ENCODE data around the gene ANTXRL.

Gene ANTXRL

GRCh38 chr10:46319389-46319788 lies 32.6 kb downstream of the ANTXRL start:
- no peak for DNase-seq
- Histone ChIP-seq H3K27me3 (replicated peaks in 2 of 5; ENCODE audit: control insufficient read depth in 4 of 5, insufficient read depth in 5 of 5, low read length in 4 of 5) (peaks cover 0 to 5% (median 0%) of the 10 kb centered on the region in 5 experiments), H3K36me3 (ENCODE audit: control insufficient read depth in 4 of 4, insufficient read depth in 4 of 4, low read length in 3 of 4) (no peaks in the 10 kb centered on the region), H3K9me3 (ENCODE audit: control extremely low read depth in 1 of 5, control insufficient read depth in 4 of 5, insufficient read depth in 2 of 5, low read depth in 1 of 5, low read length in 4 of 5) (no peaks in the 10 kb centered on the region), H3K4me3 (ENCODE audit: control insufficient read depth in 1 of 7, extremely low read depth in 1 of 7, insufficient read depth in 4 of 7, low read depth in 2 of 7, low read length in 6 of 7) (no peak overlapping the region), H3K4me1 (ENCODE audit: control extremely low read depth in 1 of 4, control insufficient read depth in 4 of 4, insufficient read depth in 4 of 4, low read length in 3 of 4) (no peaks in the 10 kb centered on the region), H3K27ac (ENCODE audit: insufficient read depth in 1 of 2, low read depth in 1 of 2, low read length in 2 of 2, poor library complexity in 1 of 2, severe bottlenecking in 2 of 2) (no peak overlapping the region)
- POLR2A ChIA-PET, result no interaction called here
- 100% methylated on average over 1 of the region's 3 CpGs for WGBS (ENCODE audit: insufficient coverage)
- CTCF ChIA-PET, result no interaction called here

GRCh38 chr10:46321770-46322169 lies 35.0 kb downstream of the ANTXRL start:
- H3K9me3 ChIP-seq (ENCODE audit: control extremely low read depth in 1 of 5, control insufficient read depth in 4 of 5, insufficient read depth in 2 of 5, low read depth in 1 of 5, low read length in 4 of 5), result no peaks in the 10 kb centered on the region
- no peaks in the 10 kb centered on the region for H3K36me3 ChIP-seq (ENCODE audit: control insufficient read depth in 4 of 4, insufficient read depth in 4 of 4, low read length in 3 of 4)
- 100% methylated on average over 3 of the region's 4 CpGs for WGBS (ENCODE audit: insufficient coverage)
- H3K4me1 ChIP-seq (ENCODE audit: control extremely low read depth in 1 of 4, control insufficient read depth in 4 of 4, insufficient read depth in 4 of 4, low read length in 3 of 4), result no peaks in the 10 kb centered on the region
- peaks cover 0 to 5% (median 0%) of the 10 kb centered on the region in 5 experiments for H3K27me3 ChIP-seq (replicated peaks in 2 of 5; ENCODE audit: control insufficient read depth in 4 of 5, insufficient read depth in 5 of 5, low read length in 4 of 5)
- DNase-seq, result no peak
- ChIA-PET POLR2A (no interaction called here), CTCF (no interaction called here)
- H3K4me3 ChIP-seq (ENCODE audit: control insufficient read depth in 1 of 7, extremely low read depth in 1 of 7, insufficient read depth in 4 of 7, low read depth in 2 of 7, low read length in 6 of 7), result no peak overlapping the region
- H3K27ac ChIP-seq (ENCODE audit: insufficient read depth in 1 of 2, low read depth in 1 of 2, low read length in 2 of 2, poor library complexity in 1 of 2, severe bottlenecking in 2 of 2), result no peak overlapping the region

- DNase-seq, result no peak
- 97% methylated on average over 4 of the region's 4 CpGs for WGBS (ENCODE audit: insufficient coverage)
- H3K4me3 ChIP-seq (ENCODE audit: control insufficient read depth in 1 of 7, extremely low read depth in 1 of 7, insufficient read depth in 4 of 7, low read depth in 2 of 7, low read length in 6 of 7), result no peak overlapping the region
- no peaks in the 10 kb centered on the region for H3K9me3 ChIP-seq (ENCODE audit: control extremely low read depth in 1 of 5, control insufficient read depth in 4 of 5, insufficient read depth in 2 of 5, low read depth in 1 of 5, low read length in 4 of 5)
- H3K36me3 ChIP-seq (ENCODE audit: control insufficient read depth in 4 of 4, insufficient read depth in 4 of 4, low read length in 3 of 4), result no peaks in the 10 kb centered on the region
- H3K27ac ChIP-seq (ENCODE audit: insufficient read depth in 1 of 2, low read depth in 1 of 2, low read length in 2 of 2, poor library complexity in 1 of 2, severe bottlenecking in 2 of 2), result no peak overlapping the region
- peaks cover 0 to 5% (median 0%) of the 10 kb centered on the region in 5 experiments for H3K27me3 ChIP-seq (replicated peaks in 2 of 5; ENCODE audit: control insufficient read depth in 4 of 5, insufficient read depth in 5 of 5, low read length in 4 of 5)
- ChIA-PET POLR2A (no interaction called here), CTCF (interaction anchor here (1.4 to 3.0 kb wide), 4 partner anchors 24 to 97 kb away, joined by 3 to 8 read pairs (median 4); no protein-coding TSS in a partner anchor)
- H3K4me1 ChIP-seq (ENCODE audit: control extremely low read depth in 1 of 4, control insufficient read depth in 4 of 4, insufficient read depth in 4 of 4, low read length in 3 of 4), result no peaks in the 10 kb centered on the region
These were observed 36.4 kb downstream of the ANTXRL start for GRCh38 chr10:46323176-46323575.

GRCh38 chr10:46325021-46325420 lies 38.2 kb downstream of the ANTXRL start:
- Histone ChIP-seq H3K36me3 (ENCODE audit: control insufficient read depth in 4 of 4, insufficient read depth in 4 of 4, low read length in 3 of 4) (no peaks in the 10 kb centered on the region), H3K4me1 (ENCODE audit: control extremely low read depth in 1 of 4, control insufficient read depth in 4 of 4, insufficient read depth in 4 of 4, low read length in 3 of 4) (no peaks in the 10 kb centered on the region), H3K27ac (ENCODE audit: insufficient read depth in 1 of 2, low read depth in 1 of 2, low read length in 2 of 2, poor library complexity in 1 of 2, severe bottlenecking in 2 of 2) (no peak overlapping the region), H3K9me3 (ENCODE audit: control extremely low read depth in 1 of 5, control insufficient read depth in 4 of 5, insufficient read depth in 2 of 5, low read depth in 1 of 5, low read length in 4 of 5) (no peaks in the 10 kb centered on the region), H3K4me3 (ENCODE audit: control insufficient read depth in 1 of 7, extremely low read depth in 1 of 7, insufficient read depth in 4 of 7, low read depth in 2 of 7, low read length in 6 of 7) (no peak overlapping the region), H3K27me3 (replicated peaks in 2 of 5; ENCODE audit: control insufficient read depth in 4 of 5, insufficient read depth in 5 of 5, low read length in 4 of 5) (peaks cover 0 to 2% (median 0%) of the 10 kb centered on the region in 5 experiments)
- 100% methylated on average over 1 of the region's 1 CpG for WGBS (ENCODE audit: insufficient coverage)
- peak; percentile 1 to 11 (median 8) for DNase-seq
- ChIA-PET CTCF (interaction anchor here (1.2 to 3.0 kb wide), 3 partner anchors 26 to 98 kb away, joined by 5 to 8 read pairs (median 6); no protein-coding TSS in a partner anchor), POLR2A (interaction anchor here (1.0 kb wide), 1 partner anchor 8 kb away, joined by 3 read pairs; no protein-coding TSS in a partner anchor)

- Histone ChIP-seq H3K9me3 (ENCODE audit: control extremely low read depth in 1 of 5, control insufficient read depth in 4 of 5, insufficient read depth in 2 of 5, low read depth in 1 of 5, low read length in 4 of 5) (no peaks in the 10 kb centered on the region), H3K27me3 (replicated peaks in 2 of 5; ENCODE audit: control insufficient read depth in 4 of 5, insufficient read depth in 5 of 5, low read length in 4 of 5) (peaks cover 0 to 2% (median 0%) of the 10 kb centered on the region in 5 experiments), H3K4me1 (ENCODE audit: control extremely low read depth in 1 of 4, control insufficient read depth in 4 of 4, insufficient read depth in 4 of 4, low read length in 3 of 4) (no peaks in the 10 kb centered on the region), H3K27ac (ENCODE audit: insufficient read depth in 1 of 2, low read depth in 1 of 2, low read length in 2 of 2, poor library complexity in 1 of 2, severe bottlenecking in 2 of 2) (no peak overlapping the region), H3K36me3 (ENCODE audit: control insufficient read depth in 4 of 4, insufficient read depth in 4 of 4, low read length in 3 of 4) (no peaks in the 10 kb centered on the region), H3K4me3 (ENCODE audit: control insufficient read depth in 1 of 7, extremely low read depth in 1 of 7, insufficient read depth in 4 of 7, low read depth in 2 of 7, low read length in 6 of 7) (no peak overlapping the region)
- no peak for DNase-seq
- ChIA-PET POLR2A (no interaction called here), CTCF (interaction anchor here (1.2 to 1.7 kb wide), 2 partner anchors 41 to 100 kb away, joined by 5 to 6 read pairs; no protein-coding TSS in a partner anchor)
- no CpG with 5 or more reads among the region's 1 CpG for WGBS (ENCODE audit: insufficient coverage)
These were observed 39.3 kb downstream of the ANTXRL start for GRCh38 chr10:46326066-46326465.

GRCh38 chr10:46326971-46327370 lies 40.2 kb downstream of the ANTXRL start:
- H3K27me3 ChIP-seq (replicated peaks in 2 of 5; ENCODE audit: control insufficient read depth in 4 of 5, insufficient read depth in 5 of 5, low read length in 4 of 5), result peaks cover 0 to 2% (median 0%) of the 10 kb centered on the region in 5 experiments

GRCh38 chr10:46327685-46328084 lies 40.9 kb downstream of the ANTXRL start:
- Histone ChIP-seq H3K27me3 (replicated peaks in 2 of 5; ENCODE audit: control insufficient read depth in 4 of 5, insufficient read depth in 5 of 5, low read length in 4 of 5) (peaks cover 0 to 2% (median 0%) of the 10 kb centered on the region in 5 experiments), H3K4me3 (ENCODE audit: control insufficient read depth in 1 of 7, extremely low read depth in 1 of 7, insufficient read depth in 4 of 7, low read depth in 2 of 7, low read length in 6 of 7) (no peak overlapping the region), H3K4me1 (ENCODE audit: control extremely low read depth in 1 of 4, control insufficient read depth in 4 of 4, insufficient read depth in 4 of 4, low read length in 3 of 4) (no peaks in the 10 kb centered on the region), H3K9me3 (ENCODE audit: control extremely low read depth in 1 of 5, control insufficient read depth in 4 of 5, insufficient read depth in 2 of 5, low read depth in 1 of 5, low read length in 4 of 5) (no peaks in the 10 kb centered on the region), H3K27ac (ENCODE audit: insufficient read depth in 1 of 2, low read depth in 1 of 2, low read length in 2 of 2, poor library complexity in 1 of 2, severe bottlenecking in 2 of 2) (no peak overlapping the region), H3K36me3 (ENCODE audit: control insufficient read depth in 4 of 4, insufficient read depth in 4 of 4, low read length in 3 of 4) (no peaks in the 10 kb centered on the region)
- 94% methylated on average over 4 of the region's 5 CpGs for WGBS (ENCODE audit: insufficient coverage)
- no peak for DNase-seq
- ChIA-PET CTCF (no interaction called here), POLR2A (no interaction called here)

More at GRCh38 chr10:46326971-46327370, 40.2 kb downstream of the ANTXRL start:
- WGBS (ENCODE audit: insufficient coverage), result 100% methylated on average over 4 of the region's 4 CpGs
- POLR2A ChIA-PET, result no interaction called here
- no peak for DNase-seq
- H3K9me3 ChIP-seq (ENCODE audit: control extremely low read depth in 1 of 5, control insufficient read depth in 4 of 5, insufficient read depth in 2 of 5, low read depth in 1 of 5, low read length in 4 of 5), result no peaks in the 10 kb centered on the region
- CTCF ChIA-PET, result interaction anchor here (0.6 to 1.7 kb wide), 2 partner anchors 42 to 233 kb away, joined by 3 to 6 read pairs; no protein-coding TSS in a partner anchor
- H3K4me1 ChIP-seq (ENCODE audit: control extremely low read depth in 1 of 4, control insufficient read depth in 4 of 4, insufficient read depth in 4 of 4, low read length in 3 of 4), result no peaks in the 10 kb centered on the region
- no peaks in the 10 kb centered on the region for H3K36me3 ChIP-seq (ENCODE audit: control insufficient read depth in 4 of 4, insufficient read depth in 4 of 4, low read length in 3 of 4)
- H3K27ac ChIP-seq (ENCODE audit: insufficient read depth in 1 of 2, low read depth in 1 of 2, low read length in 2 of 2, poor library complexity in 1 of 2, severe bottlenecking in 2 of 2), result no peak overlapping the region
- no peak overlapping the region for H3K4me3 ChIP-seq (ENCODE audit: control insufficient read depth in 1 of 7, extremely low read depth in 1 of 7, insufficient read depth in 4 of 7, low read depth in 2 of 7, low read length in 6 of 7)

Data from common myeloid progenitor, CD34-positive (primary cell).